HCT116 (cell line): ENCODE data around the gene TMEM61. TPM values are rescaled to one million over a fixed set of nuclear protein-coding genes. Genes with fewer than 3 reads are reported as not detected.

Experiments used
- ATAC-seq: fragments of 200-7000 bp; cut with Tn5 transposase; 2 replicates; pipeline ENCODE4 v1.9.1; 2020; ENCODE audit warnings: mild to moderate bottlenecking, moderate library complexity
- BruUV-seq: library from RNA; stranded (reverse); fragments of 400-500 nt; replicated peaks from 2 replicates; lab custom pipeline; 2021; lab: Mats Ljungman, UMichigan
- CTCF ChIA-PET: fragments of 300-600 bp; sonication (Branson Sonifier 250); formaldehyde crosslinking; loops from one replicate; lab custom pipeline; 2021; ENCODE audit warnings: antibody characterized with exemption; lab: Charles Lee
- POLR2A ChIA-PET: fragments of 300-600, 350-600 bp; sonication (Branson Sonifier 250); formaldehyde crosslinking; loops from one replicate; lab custom pipeline; 2021; ENCODE audit warnings: antibody characterized with exemption; lab: Charles Lee
- RAD21 ChIA-PET, 2 experiments: fragments of 300-600 bp; sonication (Branson Sonifier 250); formaldehyde crosslinking; loops; one replicate each; lab custom pipeline; 2023; ENCODE audit warnings: low total read pairs in 2 of 2; ENCODE audit not compliant: uncharacterized antibody in 2 of 2, unreplicated experiment in 2 of 2, low non-redundant PET in 1 of 2; lab: Charles Lee
- DNase-seq: peaks from one replicate; pipeline ENCODE4 v3.0.0-alpha.2; 2010; ENCODE audit warnings: low read depth, low spot score
- H2AFZ ChIP-seq: fragments of 200-600 bp; shearing (Covaris generic), sonication (generic); 2 replicates; pipeline ENCODE4 v1.6.1; 2017; ENCODE audit warnings: low read depth, mixed run types, mixed read lengths, antibody characterized with exemption, low read length; ENCODE audit not compliant: poor library complexity, severe bottlenecking
- H3K27ac ChIP-seq: 2 replicates; pipeline ENCODE4 v1.5.1; 2012; ENCODE audit warnings: low read depth, low read length
- H3K27me3 ChIP-seq: fragments of 200-600 bp; sonication (generic); 2 replicates; pipeline ENCODE4 v1.6.1; 2016; ENCODE audit warnings: mixed run types, low read length, mixed read lengths; ENCODE audit not compliant: insufficient read depth
- H3K36me3 ChIP-seq, 2 experiments: fragments of 200-500 bp in 1 of 2; fragments of 200-600 bp in 1 of 2; sonication (Bioruptor generic) in 1 of 2; sonication (generic) in 1 of 2; 2 replicates each; pipeline versions ENCODE4 v1.5.1 to v1.6.1; 2014 to 2016; ENCODE audit warnings: low read length in 2 of 2, inconsistent platforms in 1 of 2, mixed read lengths in 1 of 2, mixed run types in 1 of 2; ENCODE audit not compliant: insufficient read depth in 2 of 2, control insufficient read depth in 1 of 2
- H3K4me1 ChIP-seq, 2 experiments: fragments of 200-600 bp in 1 of 2; sonication (generic) in 1 of 2; 2 replicates each; pipeline versions ENCODE4 v1.5.1 to v1.6.1; 2012 to 2017; ENCODE audit warnings: low read length in 2 of 2, inconsistent platforms in 1 of 2, mild to moderate bottlenecking in 1 of 2, mixed read lengths in 1 of 2, mixed run types in 1 of 2, moderate library complexity in 1 of 2; ENCODE audit not compliant: insufficient read depth in 2 of 2, control insufficient read depth in 1 of 2
- H3K4me2 ChIP-seq: fragments of 200-600 bp; sonication (generic); 2 replicates; pipeline ENCODE4 v1.6.1; 2017; ENCODE audit warnings: mixed run types, low read length, mixed read lengths
- H3K4me3 ChIP-seq, 2 experiments: fragments of 200-600 bp in 1 of 2; sonication (generic) in 1 of 2; replicated peaks in 1 of 2; 2 replicates each; pipeline ENCODE4 v1.5.1; 2011 to 2016; ENCODE audit warnings: low read length in 2 of 2, control low read depth in 1 of 2, low read depth in 1 of 2, mild to moderate bottlenecking in 1 of 2, mixed read lengths in 1 of 2, mixed run types in 1 of 2
- H3K79me2 ChIP-seq: fragments of 200-600 bp; sonication (generic); 2 replicates; pipeline ENCODE4 v1.6.1; 2017; ENCODE audit warnings: mild to moderate bottlenecking, mixed run types, low read length, moderate library complexity, mixed read lengths; ENCODE audit not compliant: insufficient read depth
- H3K9ac ChIP-seq: fragments of 200-600 bp; sonication (generic); 2 replicates; pipeline ENCODE4 v1.6.1; 2016; ENCODE audit warnings: low read length, mixed read lengths
- H3K9me2 ChIP-seq: fragments of 200-600 bp; sonication (generic), shearing (Covaris generic); 2 replicates; pipeline ENCODE4 v1.6.1; 2017; ENCODE audit warnings: mixed run types, mild to moderate bottlenecking, moderate library complexity; ENCODE audit not compliant: insufficient read depth
- H3K9me3 ChIP-seq, 2 experiments: fragments of 200-500 bp in 1 of 2; fragments of 200-600 bp in 1 of 2; sonication (Bioruptor generic) in 1 of 2; sonication (generic) in 1 of 2; 2 replicates each; pipeline ENCODE4 v1.6.1; 2014 to 2017; ENCODE audit warnings: low read length in 2 of 2, mixed read lengths in 2 of 2, inconsistent platforms in 1 of 2, low read depth in 1 of 2, mild to moderate bottlenecking in 1 of 2, mixed run types in 1 of 2, moderate library complexity in 1 of 2; ENCODE audit not compliant: control insufficient read depth in 1 of 2, insufficient read depth in 1 of 2
- H4K20me1 ChIP-seq: fragments of 200-600 bp; sonication (generic), shearing (Covaris generic); 2 replicates; pipeline ENCODE4 v1.6.1; 2017; ENCODE audit warnings: mixed run types, mild to moderate bottlenecking, moderate library complexity; ENCODE audit not compliant: insufficient read depth
- CTCF ChIP-seq, 3 experiments: fragments of 200-600 bp in 1 of 3; sonication (generic) in 1 of 3; IDR thresholded peaks in 2 of 3; conservative IDR thresholded peaks in 1 of 3; 2 replicates each; pipeline ENCODE4 v1.5.1; 2012 to 2017; ENCODE audit warnings: low read depth in 2 of 3, low read length in 2 of 3, antibody characterized with exemption in 1 of 3, borderline replicate concordance in 1 of 3, control low read depth in 1 of 3, mild to moderate bottlenecking in 1 of 3, mixed read lengths in 1 of 3, mixed run types in 1 of 3, moderate library complexity in 1 of 3; ENCODE audit not compliant: insufficient read depth in 1 of 3
- REST ChIP-seq: IDR thresholded peaks from 2 replicates; pipeline ENCODE4 v1.6.1; 2012; ENCODE audit warnings: low read depth
- SP1 ChIP-seq: IDR thresholded peaks from 2 replicates; pipeline ENCODE4 v1.6.1; 2012; ENCODE audit warnings: low read depth
- intact Hi-C: fragments of 100-400 bp; cut with micrococcal nuclease; formaldehyde crosslinking; loops from 2 replicates; pipeline ENCODE4 v1.10.0; 2022
- total RNA-seq: library from RNA; stranded (reverse); gene quantifications from one replicate; pipeline ENCODE4 v1.2.1, GENCODE V29; 2021; ENCODE audit not compliant: unreplicated experiment

The TMEM61 gene
- total RNA-seq, 1 experiment from 2014 or later, result 4.4 TPM

GRCh38 chr1:54951810-54952226, 28.6 kb upstream of the TMEM61 start:
- no peak for TF ChIP-seq SP1
- TF ChIP-seq REST, result no peak
- TF ChIP-seq CTCF (IDR thresholded peaks at IDR 0.05 in 2 of 3, conservative IDR thresholded peaks at IDR 0.05 in 1 of 3; ENCODE audit: borderline replicate concordance in 1 of 3, insufficient read depth in 1 of 3, low read depth in 2 of 3, low read length in 2 of 3), result no peak
- Histone ChIP-seq H3K27ac (no peak overlapping the region), H3K4me2 (no peak overlapping the region), H3K27me3 (no peaks in the 10 kb centered on the region), H3K9me3 (no peaks in the 10 kb centered on the region), H3K9me2 (no peaks in the 10 kb centered on the region), H3K4me3 (no peak overlapping the region), H4K20me1 (no peaks in the 10 kb centered on the region), H3K4me1 (peaks cover 6 to 34% of the 10 kb centered on the region in 2 experiments), H3K36me3 (no peaks in the 10 kb centered on the region), H3K79me2 (no peaks in the 10 kb centered on the region), H3K9ac (no peak overlapping the region), H2AFZ (no peak overlapping the region)
- ChIA-PET RAD21 (interaction anchor here in 1 of 2 experiments (2.0 kb wide), 1 partner anchor 70 kb away, joined by 23 read pairs; no protein-coding TSS in a partner anchor), POLR2A (no interaction called here), CTCF (interaction anchor here (2.0 to 4.4 kb wide), 4 partner anchors 14 to 70 kb away, joined by 6 to 85 read pairs (median 37); partner anchors contain the start of gene BSND)
- DNase-seq (no peak), ATAC-seq (no peak)
- intact Hi-C loops, result no loop called here
- no TSS peak for BruUV-seq
